AG04450 (cell line): ENCODE results near the gene CAAP1. TPM values are rescaled to one million over a fixed set of nuclear protein-coding genes. Genes with fewer than 3 reads are reported as not detected.

Source experiments
- CTCF ChIA-PET: fragments of 300-600, 350-600 bp; formaldehyde crosslinking; extraction: SDS; loops from one replicate; lab custom pipeline; 2022; ENCODE audit warnings: antibody characterized with exemption, inconsistent platforms; lab: Charles Lee
- POLR2A ChIA-PET: fragments of 350-600 bp; formaldehyde crosslinking; extraction: SDS; loops from one replicate; lab custom pipeline; 2021; ENCODE audit warnings: antibody characterized with exemption, inconsistent platforms; lab: Yijun Ruan, JAX
- DNase-seq: peaks from one replicate; pipeline ENCODE4 v3.0.0-alpha.2; 2011; ENCODE audit warnings: low read depth, low spot score
- H3K27ac ChIP-seq: one replicate; pipeline ENCODE4 v1.5.1; 2012; ENCODE audit warnings: low read depth, low read length, control low read depth
- H3K27me3 ChIP-seq: one replicate; pipeline ENCODE4 v1.6.0; 2012; ENCODE audit warnings: low read length; ENCODE audit not compliant: control insufficient read depth, insufficient read depth
- H3K4me3 ChIP-seq: 2 replicates; pipeline ENCODE4 v1.5.1; 2011; ENCODE audit warnings: mild to moderate bottlenecking, low read depth, low read length, control low read depth
- H3K9me3 ChIP-seq: 2 replicates; pipeline ENCODE4 v1.5.1; 2012; ENCODE audit warnings: low read length; ENCODE audit not compliant: control insufficient read depth, insufficient read depth
- polyA minus RNA-seq: library from RNA; depleted of rRNA, polyadenylated mRNA; stranded (reverse); fragments of >200 nt; gene quantifications from 2 replicates; pipeline ENCODE4 v1.2.3, GENCODE V29; 2011; rRNA and poly(A)+ RNA removed
- polyA plus RNA-seq: library from polyadenylated mRNA; depleted of rRNA; stranded (reverse); fragments of >200 nt; gene quantifications from 2 replicates; pipeline ENCODE4 v1.2.3, GENCODE V29; 2011; rRNA removed
- TF ChIP-seq, protein P1 (sequence below): IDR thresholded peaks from 2 replicates; pipeline ENCODE4 v1.5.1; 2011; ENCODE audit warnings: low read depth, low read length, control low read depth, inconsistent platforms

Gene CAAP1, protein sequence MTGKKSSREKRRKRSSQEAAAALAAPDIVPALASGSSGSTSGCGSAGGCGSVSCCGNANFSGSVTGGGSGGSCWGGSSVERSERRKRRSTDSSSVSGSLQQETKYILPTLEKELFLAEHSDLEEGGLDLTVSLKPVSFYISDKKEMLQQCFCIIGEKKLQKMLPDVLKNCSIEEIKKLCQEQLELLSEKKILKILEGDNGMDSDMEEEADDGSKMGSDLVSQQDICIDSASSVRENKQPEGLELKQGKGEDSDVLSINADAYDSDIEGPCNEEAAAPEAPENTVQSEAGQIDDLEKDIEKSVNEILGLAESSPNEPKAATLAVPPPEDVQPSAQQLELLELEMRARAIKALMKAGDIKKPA
- polyA plus RNA-seq (16.5 and 21.8 TPM in 2 replicates), polyA minus RNA-seq (6.2 and 7.8 TPM in 2 replicates)

DNA sequence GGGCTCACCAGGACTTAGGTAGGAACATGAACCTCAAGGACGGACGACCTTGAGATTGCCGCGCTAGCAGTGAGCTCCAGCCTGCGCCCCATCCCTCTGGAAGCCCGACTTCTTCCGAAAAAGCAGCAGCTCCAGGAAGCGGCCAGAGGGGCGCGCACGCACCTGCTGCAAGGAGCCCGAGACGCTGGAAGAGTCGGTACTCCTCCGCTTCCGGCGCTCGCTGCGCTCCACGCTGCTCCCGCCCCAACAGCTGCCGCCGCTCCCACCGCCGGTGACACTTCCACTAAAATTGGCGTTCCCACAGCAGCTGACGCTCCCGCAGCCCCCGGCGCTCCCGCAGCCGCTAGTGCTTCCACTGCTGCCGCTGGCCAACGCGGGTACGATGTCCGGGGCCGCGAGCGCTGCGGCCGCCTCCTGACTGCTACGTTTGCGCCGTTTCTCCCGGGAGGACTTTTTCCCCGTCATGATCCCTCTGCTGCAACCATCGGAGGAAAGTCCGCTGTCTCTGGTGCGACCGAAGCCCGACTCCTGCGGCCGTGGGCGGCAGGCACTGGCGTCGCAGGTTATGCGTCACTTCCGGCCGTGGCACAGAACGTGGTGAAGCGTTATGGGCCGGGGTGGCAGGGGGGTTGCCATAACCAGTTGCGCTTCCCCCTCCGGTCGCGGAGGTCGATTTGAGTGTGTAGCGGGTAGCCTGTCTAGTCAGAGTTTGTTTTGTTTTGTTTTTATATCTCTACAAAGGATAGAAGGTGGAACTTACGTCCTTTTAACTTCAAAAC, at the start of gene CAAP1:
Gene CAAP1 (minus strand): TSS at position 552 of the 779 bp plus-strand sequence. CDS start 87 bp downstream, at position 465.
- Histone ChIP-seq H3K27ac (peak within 1 kb of the TSS; percentile 98), H3K27me3 (no peaks in the 10 kb centered on the region), H3K4me3 (peak within 1 kb of the TSS; percentile 94), H3K9me3 (peaks cover 3% of the 10 kb centered on the region; the same call in 1 of the 2 replicates)
- POLR2A ChIA-PET: interaction anchor here (0.6 to 1.4 kb wide), 2 partner anchors 35 to 63 kb away, joined by 4 to 5 read pairs; partner anchors contain the start of gene IFT74
- DNase-seq: peak; percentile 73
- TF ChIP-seq, protein P1, sequence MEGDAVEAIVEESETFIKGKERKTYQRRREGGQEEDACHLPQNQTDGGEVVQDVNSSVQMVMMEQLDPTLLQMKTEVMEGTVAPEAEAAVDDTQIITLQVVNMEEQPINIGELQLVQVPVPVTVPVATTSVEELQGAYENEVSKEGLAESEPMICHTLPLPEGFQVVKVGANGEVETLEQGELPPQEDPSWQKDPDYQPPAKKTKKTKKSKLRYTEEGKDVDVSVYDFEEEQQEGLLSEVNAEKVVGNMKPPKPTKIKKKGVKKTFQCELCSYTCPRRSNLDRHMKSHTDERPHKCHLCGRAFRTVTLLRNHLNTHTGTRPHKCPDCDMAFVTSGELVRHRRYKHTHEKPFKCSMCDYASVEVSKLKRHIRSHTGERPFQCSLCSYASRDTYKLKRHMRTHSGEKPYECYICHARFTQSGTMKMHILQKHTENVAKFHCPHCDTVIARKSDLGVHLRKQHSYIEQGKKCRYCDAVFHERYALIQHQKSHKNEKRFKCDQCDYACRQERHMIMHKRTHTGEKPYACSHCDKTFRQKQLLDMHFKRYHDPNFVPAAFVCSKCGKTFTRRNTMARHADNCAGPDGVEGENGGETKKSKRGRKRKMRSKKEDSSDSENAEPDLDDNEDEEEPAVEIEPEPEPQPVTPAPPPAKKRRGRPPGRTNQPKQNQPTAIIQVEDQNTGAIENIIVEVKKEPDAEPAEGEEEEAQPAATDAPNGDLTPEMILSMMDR: peak; percentile 47
- CTCF ChIA-PET: interaction anchor here (0.6 to 1.1 kb wide), 7 partner anchors 11 to 667 kb away, joined by 3 to 7 read pairs (median 3); no protein-coding TSS in a partner anchor

DNA sequence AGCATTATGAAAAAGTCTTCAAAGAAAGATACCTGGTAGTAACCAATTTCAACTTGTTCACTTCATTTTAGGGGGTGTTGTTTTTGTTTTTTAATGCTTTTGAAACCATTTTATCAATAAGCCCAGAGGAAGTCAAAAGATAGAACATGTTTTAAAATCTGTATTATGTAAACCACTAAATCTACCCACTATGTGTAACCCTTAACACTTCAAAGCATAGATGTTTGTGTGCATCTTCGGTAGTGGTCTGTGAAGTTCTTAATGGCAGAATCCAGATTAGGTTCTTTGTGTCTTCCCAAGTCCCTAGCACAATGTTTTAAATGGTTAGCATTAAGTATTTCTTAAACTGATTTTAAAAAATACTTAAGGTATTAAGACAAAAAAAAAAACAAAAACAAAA, 48.2 kb upstream of the CAAP1 start:
- Histone ChIP-seq H3K4me3 (no peak overlapping the region), H3K27ac (no peak overlapping the region), H3K27me3 (no peaks in the 10 kb centered on the region), H3K9me3 (peaks cover 9% of the 10 kb centered on the region)
- ChIA-PET POLR2A (no interaction called here), CTCF (interaction anchor here (1.2 kb wide), 1 partner anchor 393 kb away, joined by 3 read pairs; no protein-coding TSS in a partner anchor)
- DNase-seq: no peak
- TF ChIP-seq, protein P1: no peak

DNA sequence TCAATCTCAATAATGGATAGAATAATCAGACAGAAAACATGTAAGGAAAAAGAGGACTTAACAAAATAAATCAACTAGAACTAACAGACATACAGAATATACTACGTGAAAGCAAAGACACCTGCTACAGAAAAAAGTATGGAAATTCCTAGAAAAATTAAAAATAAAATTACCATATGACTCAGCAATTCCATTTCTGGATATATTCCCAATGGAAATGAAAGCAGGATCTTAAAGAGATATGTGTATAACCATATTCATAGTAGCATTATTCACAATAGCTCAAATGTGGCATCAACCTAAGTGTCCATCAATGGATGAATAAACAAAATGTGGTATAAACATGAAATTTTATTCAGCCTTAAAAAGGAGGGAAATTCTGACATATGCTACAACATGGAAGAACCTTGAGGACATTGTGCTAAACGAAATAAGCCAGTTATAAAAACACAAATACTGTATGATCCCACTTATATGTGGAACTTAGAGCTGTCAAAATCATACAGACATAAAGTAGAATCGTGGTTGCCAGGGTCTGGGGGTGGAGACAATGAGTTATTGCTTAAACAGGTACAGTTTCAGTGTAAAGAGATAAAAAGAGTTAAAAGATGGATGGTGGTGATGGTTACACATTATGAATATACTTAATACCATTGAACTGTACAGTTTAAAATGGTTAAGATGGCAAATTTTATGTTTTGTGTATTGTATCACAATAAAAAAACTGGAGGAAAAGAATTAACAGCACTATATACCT, 47.5 kb upstream of the CAAP1 start:
- TF ChIP-seq, protein P1: no peak
- no peaks in the 10 kb centered on the region for H3K27me3 ChIP-seq
- H3K9me3 ChIP-seq: peaks cover 9% of the 10 kb centered on the region
- CTCF ChIA-PET: no interaction called here
- no peak overlapping the region for H3K4me3 ChIP-seq
- POLR2A ChIA-PET: no interaction called here
- no peak for DNase-seq
- H3K27ac ChIP-seq: no peak overlapping the region

DNA sequence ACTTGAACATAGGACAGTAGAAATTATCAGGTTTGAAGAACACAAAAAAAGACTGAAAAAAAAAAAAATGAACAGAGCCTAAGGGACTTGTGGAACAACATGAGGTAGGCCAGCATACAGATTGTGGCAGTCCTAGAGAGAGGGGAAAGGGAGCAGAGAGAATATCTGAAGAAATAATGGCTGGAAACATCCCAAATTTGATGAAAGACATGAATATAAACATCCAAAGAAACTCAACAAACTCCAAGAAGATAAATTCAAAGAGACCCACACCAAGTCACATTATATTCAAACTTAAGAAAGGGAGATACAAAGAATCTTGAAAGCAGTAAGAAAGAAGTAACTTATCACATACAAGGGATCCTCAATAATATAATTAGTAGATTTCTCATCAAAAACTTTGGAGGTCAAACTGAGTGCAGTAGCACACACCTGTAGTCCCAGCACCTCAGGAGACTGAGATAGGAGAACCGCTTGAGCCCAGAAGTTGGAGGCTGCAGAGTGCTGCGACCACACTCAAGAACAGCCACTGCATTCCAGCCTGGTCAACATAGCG, 45.3 kb upstream of the CAAP1 start:
- Histone ChIP-seq H3K27ac (no peak overlapping the region), H3K27me3 (no peaks in the 10 kb centered on the region), H3K4me3 (no peak overlapping the region), H3K9me3 (peaks cover 9% of the 10 kb centered on the region)
- no peak for DNase-seq
- TF ChIP-seq, protein P1: no peak
- ChIA-PET POLR2A (no interaction called here), CTCF (no interaction called here)
